Neural cell (in vitro differentiated cells): ENCODE results near the gene VSTM4. TPM values are rescaled to one million over a fixed set of nuclear protein-coding genes. Genes with fewer than 3 reads are reported as not detected.

Experiments
- H2AFZ ChIP-seq: fragments of 200-600, 300-800 bp; sonication (generic), shearing (Covaris generic); 2 replicates; pipeline ENCODE4 v1.6.0; 2014; ENCODE audit warnings: low read depth, mild to moderate bottlenecking, antibody characterized with exemption, low read length, moderate library complexity
- H3F3A ChIP-seq: fragments of 200-600 bp; shearing (Covaris generic); 2 replicates; pipeline ENCODE4 v1.6.1; 2016; ENCODE audit warnings: mild to moderate bottlenecking, moderate library complexity, mixed read lengths, antibody characterized with exemption, low read length; ENCODE audit not compliant: insufficient read depth, poor library complexity, severe bottlenecking
- H3K27ac ChIP-seq: fragments of 200-600, 300-800 bp; sonication (generic), shearing (Covaris generic); 2 replicates; pipeline ENCODE4 v1.5.1; 2014; ENCODE audit warnings: mild to moderate bottlenecking, low read length, moderate library complexity
- H3K27me3 ChIP-seq: fragments of 300-800, 200-600 bp; sonication (generic), shearing (Covaris generic); 2 replicates; pipeline ENCODE4 v1.6.0; 2014; ENCODE audit warnings: mild to moderate bottlenecking, low read depth, low read length, moderate library complexity; ENCODE audit not compliant: insufficient read depth
- H3K36me3 ChIP-seq: fragments of 300-800, 200-600 bp; sonication (generic), shearing (Covaris generic); 2 replicates; pipeline ENCODE4 v1.5.1; 2014; ENCODE audit warnings: mild to moderate bottlenecking, antibody characterized with exemption, low read length, moderate library complexity; ENCODE audit not compliant: insufficient read depth
- H3K4me2 ChIP-seq: fragments of 300-800, 200-600 bp; sonication (generic), shearing (Covaris generic); 2 replicates; pipeline ENCODE4 v1.6.0; 2014; ENCODE audit warnings: mild to moderate bottlenecking, low read length
- H3K4me3 ChIP-seq: fragments of 300-800, 200-600 bp; sonication (generic), shearing (Covaris generic); 2 replicates; pipeline ENCODE4 v1.5.1; 2014; ENCODE audit warnings: mild to moderate bottlenecking, low read length, moderate library complexity
- H3K79me2 ChIP-seq: fragments of 200-600 bp; shearing (Covaris generic); replicated peaks from 2 replicates; pipeline ENCODE4 v1.6.0; 2014; ENCODE audit warnings: mild to moderate bottlenecking, low read length, moderate library complexity; ENCODE audit not compliant: insufficient read depth
- H3K9ac ChIP-seq: fragments of 300-800, 200-600 bp; sonication (generic), shearing (Covaris generic); 2 replicates; pipeline ENCODE4 v1.6.1; 2016; ENCODE audit warnings: mild to moderate bottlenecking, low read length, mixed read lengths
- H3K9me2 ChIP-seq: fragments of 200-600 bp; shearing (Covaris generic); 2 replicates; pipeline ENCODE4 v1.6.1; 2016; ENCODE audit warnings: mild to moderate bottlenecking, low read length, mixed read lengths; ENCODE audit not compliant: insufficient read depth
- H3K9me3 ChIP-seq: fragments of 200-600, 300-800 bp; sonication (generic), shearing (Covaris generic); 2 replicates; pipeline ENCODE4 v1.6.1; 2016; ENCODE audit warnings: mild to moderate bottlenecking, mixed run types, low read length, moderate library complexity, mixed read lengths
- H4K20me1 ChIP-seq: fragments of 200-600 bp; shearing (Covaris generic); 2 replicates; pipeline ENCODE4 v1.6.1; 2016; ENCODE audit warnings: mild to moderate bottlenecking, mixed run types; ENCODE audit not compliant: insufficient read depth
- EP300 ChIP-seq: fragments of 450-650 bp; conservative IDR thresholded peaks from 2 replicates; pipeline ENCODE4 v1.6.1; 2014; ENCODE audit warnings: antibody characterized with exemption, mild to moderate bottlenecking, moderate library complexity; ENCODE audit not compliant: poor library complexity, severe bottlenecking
- EZH2 ChIP-seq: fragments of 200-600, 300-800 bp; shearing (Covaris generic), sonication (generic); IDR thresholded peaks from 2 replicates; pipeline ENCODE4 v1.6.1; 2014; ENCODE audit warnings: antibody characterized with exemption, low read length, borderline replicate concordance, mild to moderate bottlenecking; ENCODE audit not compliant: insufficient read depth, poor library complexity, severe bottlenecking
- MXI1 ChIP-seq: fragments of 450-650 bp; conservative IDR thresholded peaks from 2 replicates; pipeline ENCODE4 v1.6.1; 2014; ENCODE audit warnings: antibody characterized with exemption, mild to moderate bottlenecking; ENCODE audit not compliant: poor library complexity, severe bottlenecking
- POLR2AphosphoS5 ChIP-seq: IDR thresholded peaks from 2 replicates; pipeline ENCODE4 v1.6.1; 2012
- RAD21 ChIP-seq: fragments of 450-650 bp; conservative IDR thresholded peaks from 2 replicates; pipeline ENCODE4 v1.6.1; 2014; ENCODE audit warnings: antibody characterized with exemption, mild to moderate bottlenecking, moderate library complexity
- SMC3 ChIP-seq: fragments of 450-650 bp; conservative IDR thresholded peaks from 2 replicates; pipeline ENCODE4 v1.6.1; 2014; ENCODE audit warnings: antibody characterized with exemption, mild to moderate bottlenecking, moderate library complexity; ENCODE audit not compliant: poor library complexity
- TAF1 ChIP-seq: IDR thresholded peaks from 2 replicates; pipeline ENCODE4 v1.6.1; 2012; ENCODE audit warnings: low read depth
- polyA plus RNA-seq: library from polyadenylated mRNA; depleted of rRNA; stranded (reverse); fragments of >200 nt; gene quantifications from 2 replicates; pipeline ENCODE4 v1.2.3, GENCODE V29; 2014
- TF ChIP-seq, protein P1 (sequence below): fragments of 450-650 bp; IDR thresholded peaks from 2 replicates; pipeline ENCODE4 v1.5.1; 2014; ENCODE audit warnings: antibody characterized with exemption, mild to moderate bottlenecking, moderate library complexity; ENCODE audit not compliant: poor library complexity, severe bottlenecking
- TF ChIP-seq, protein P2 (sequence below): IDR thresholded peaks from 2 replicates; pipeline ENCODE4 v1.6.1; 2012; ENCODE audit warnings: borderline replicate concordance

The VSTM4 gene
- polyA plus RNA-seq, 1 donor from 2014 or later: 0.52 TPM

DNA sequence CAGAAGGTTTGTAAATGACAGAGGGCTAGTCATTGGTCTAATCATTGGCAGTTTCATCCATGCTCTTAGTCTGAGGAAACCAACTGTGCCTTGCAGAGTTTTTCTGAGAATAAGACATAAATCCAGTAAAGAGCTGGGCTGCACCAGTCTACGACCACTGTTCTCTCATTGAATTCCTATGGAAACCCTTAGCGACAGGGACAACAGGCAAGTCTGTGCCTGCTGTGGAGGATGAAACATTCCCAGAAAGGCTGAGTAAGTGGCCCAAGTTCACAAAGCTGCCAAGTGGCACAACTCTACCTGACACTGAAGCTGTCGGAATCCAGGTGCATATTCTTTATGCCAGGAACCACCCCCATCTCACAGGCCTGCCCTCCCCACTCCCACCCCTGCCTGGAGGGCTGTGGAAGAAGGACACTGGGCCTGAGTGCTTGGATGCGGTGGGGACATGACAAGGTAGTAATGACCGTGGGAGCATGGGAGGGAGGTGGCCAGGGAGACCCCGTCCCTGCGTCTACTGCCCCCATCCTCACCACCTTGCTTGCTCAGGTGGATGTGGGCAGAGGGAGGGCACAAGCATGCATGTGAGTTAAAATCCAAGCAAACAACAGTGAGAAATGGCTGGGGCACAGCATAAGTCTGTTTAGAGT, 58.0 kb downstream of the VSTM4 start:
- no peak for TF ChIP-seq RAD21
- Histone ChIP-seq H3K36me3 (no peaks in the 10 kb centered on the region), H3K27me3 (no peaks in the 10 kb centered on the region), H4K20me1 (no peaks in the 10 kb centered on the region), H2AFZ (no peak overlapping the region), H3K4me2 (no peak overlapping the region), H3K9me3 (no peaks in the 10 kb centered on the region), H3K79me2 (no peaks in the 10 kb centered on the region), H3K9me2 (no peaks in the 10 kb centered on the region), H3K4me3 (no peak overlapping the region), H3K9ac (no peak overlapping the region), H3K27ac (no peak overlapping the region), H3F3A (no peaks in the 10 kb centered on the region)

DNA sequence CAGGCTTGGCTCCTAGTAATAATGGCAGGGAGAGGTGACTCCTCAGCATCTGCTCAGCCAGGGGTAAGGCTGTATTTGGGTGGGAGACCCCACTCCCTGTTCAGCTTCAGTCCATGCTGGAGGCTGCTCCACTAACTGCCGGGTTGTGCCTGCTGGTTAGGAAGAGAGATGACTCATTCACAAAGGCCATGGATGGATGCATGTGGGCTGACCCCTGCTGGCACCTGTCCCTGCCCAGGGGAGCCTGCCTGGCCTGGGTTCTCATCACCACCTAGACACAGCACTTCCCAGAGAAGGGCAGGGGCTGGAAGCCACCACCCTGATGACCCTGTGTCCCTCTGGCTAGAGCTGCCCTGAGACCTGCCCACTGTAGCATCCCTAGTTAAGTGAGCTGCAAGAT, 59.0 kb downstream of the VSTM4 start:
- TF ChIP-seq EZH2 (no peak), SMC3 (no peak), POLR2AphosphoS5 (no peak), EP300 (no peak), TAF1 (no peak), RAD21 (no peak), MXI1 (no peak)
- TF ChIP-seq, protein P1, sequence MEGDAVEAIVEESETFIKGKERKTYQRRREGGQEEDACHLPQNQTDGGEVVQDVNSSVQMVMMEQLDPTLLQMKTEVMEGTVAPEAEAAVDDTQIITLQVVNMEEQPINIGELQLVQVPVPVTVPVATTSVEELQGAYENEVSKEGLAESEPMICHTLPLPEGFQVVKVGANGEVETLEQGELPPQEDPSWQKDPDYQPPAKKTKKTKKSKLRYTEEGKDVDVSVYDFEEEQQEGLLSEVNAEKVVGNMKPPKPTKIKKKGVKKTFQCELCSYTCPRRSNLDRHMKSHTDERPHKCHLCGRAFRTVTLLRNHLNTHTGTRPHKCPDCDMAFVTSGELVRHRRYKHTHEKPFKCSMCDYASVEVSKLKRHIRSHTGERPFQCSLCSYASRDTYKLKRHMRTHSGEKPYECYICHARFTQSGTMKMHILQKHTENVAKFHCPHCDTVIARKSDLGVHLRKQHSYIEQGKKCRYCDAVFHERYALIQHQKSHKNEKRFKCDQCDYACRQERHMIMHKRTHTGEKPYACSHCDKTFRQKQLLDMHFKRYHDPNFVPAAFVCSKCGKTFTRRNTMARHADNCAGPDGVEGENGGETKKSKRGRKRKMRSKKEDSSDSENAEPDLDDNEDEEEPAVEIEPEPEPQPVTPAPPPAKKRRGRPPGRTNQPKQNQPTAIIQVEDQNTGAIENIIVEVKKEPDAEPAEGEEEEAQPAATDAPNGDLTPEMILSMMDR: no peak
- TF ChIP-seq, protein P2, sequence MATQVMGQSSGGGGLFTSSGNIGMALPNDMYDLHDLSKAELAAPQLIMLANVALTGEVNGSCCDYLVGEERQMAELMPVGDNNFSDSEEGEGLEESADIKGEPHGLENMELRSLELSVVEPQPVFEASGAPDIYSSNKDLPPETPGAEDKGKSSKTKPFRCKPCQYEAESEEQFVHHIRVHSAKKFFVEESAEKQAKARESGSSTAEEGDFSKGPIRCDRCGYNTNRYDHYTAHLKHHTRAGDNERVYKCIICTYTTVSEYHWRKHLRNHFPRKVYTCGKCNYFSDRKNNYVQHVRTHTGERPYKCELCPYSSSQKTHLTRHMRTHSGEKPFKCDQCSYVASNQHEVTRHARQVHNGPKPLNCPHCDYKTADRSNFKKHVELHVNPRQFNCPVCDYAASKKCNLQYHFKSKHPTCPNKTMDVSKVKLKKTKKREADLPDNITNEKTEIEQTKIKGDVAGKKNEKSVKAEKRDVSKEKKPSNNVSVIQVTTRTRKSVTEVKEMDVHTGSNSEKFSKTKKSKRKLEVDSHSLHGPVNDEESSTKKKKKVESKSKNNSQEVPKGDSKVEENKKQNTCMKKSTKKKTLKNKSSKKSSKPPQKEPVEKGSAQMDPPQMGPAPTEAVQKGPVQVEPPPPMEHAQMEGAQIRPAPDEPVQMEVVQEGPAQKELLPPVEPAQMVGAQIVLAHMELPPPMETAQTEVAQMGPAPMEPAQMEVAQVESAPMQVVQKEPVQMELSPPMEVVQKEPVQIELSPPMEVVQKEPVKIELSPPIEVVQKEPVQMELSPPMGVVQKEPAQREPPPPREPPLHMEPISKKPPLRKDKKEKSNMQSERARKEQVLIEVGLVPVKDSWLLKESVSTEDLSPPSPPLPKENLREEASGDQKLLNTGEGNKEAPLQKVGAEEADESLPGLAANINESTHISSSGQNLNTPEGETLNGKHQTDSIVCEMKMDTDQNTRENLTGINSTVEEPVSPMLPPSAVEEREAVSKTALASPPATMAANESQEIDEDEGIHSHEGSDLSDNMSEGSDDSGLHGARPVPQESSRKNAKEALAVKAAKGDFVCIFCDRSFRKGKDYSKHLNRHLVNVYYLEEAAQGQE: no peak
- no peak overlapping the region for H3K4me3 ChIP-seq
- H3K4me2 ChIP-seq: no peak overlapping the region
- no peaks in the 10 kb centered on the region for H4K20me1 ChIP-seq
- H3K9me2 ChIP-seq: no peaks in the 10 kb centered on the region
- H2AFZ ChIP-seq: no peak overlapping the region
- H3K36me3 ChIP-seq: no peaks in the 10 kb centered on the region
- H3K79me2 ChIP-seq: no peaks in the 10 kb centered on the region
- H3K27me3 ChIP-seq: no peaks in the 10 kb centered on the region
- no peak overlapping the region for H3K27ac ChIP-seq
- no peaks in the 10 kb centered on the region for H3F3A ChIP-seq
- H3K9me3 ChIP-seq: no peaks in the 10 kb centered on the region
- no peak overlapping the region for H3K9ac ChIP-seq
